Ecto neural progenitor cell (in vitro differentiated cells): ENCODE data around the gene CIROP.
A peak's percentile ranks its signal among the peaks of the same experiment; 100 is the strongest.

Source experiments
- DNase-seq: peaks from one replicate; pipeline ENCODE4 v3.0.0-alpha.2; 2018; ENCODE audit warnings: low spot score

CIROP gene

GRCh38 chr14:23093104-23093503, 11.7 kb downstream of the CIROP start:
- DNase-seq: no peak

- DNase-seq: peak; percentile 7
Measured at GRCh38 chr14:23091294-23092225, 13.2 kb downstream of the CIROP start.

GRCh38 chr14:23090254-23090636, 14.5 kb downstream of the CIROP start:
- peak; percentile 3 for DNase-seq

- DNase-seq: peak; percentile 22
Measured at GRCh38 chr14:23089498-23090253, 15.1 kb downstream of the CIROP start.

GRCh38 chr14:23086565-23086964, 18.2 kb downstream of the CIROP start:
- DNase-seq: peak; percentile 3

GRCh38 chr14:23085458-23085857, 19.3 kb downstream of the CIROP start:
- no peak for DNase-seq

GRCh38 chr14:23080474-23080873, 24.3 kb downstream of the CIROP start:
- DNase-seq: no peak

- DNase-seq: no peak
Measured at GRCh38 chr14:23079716-23080115, 25.1 kb downstream of the CIROP start.

- DNase-seq: no peak
Measured at GRCh38 chr14:23078692-23079116, 26.1 kb downstream of the CIROP start.

- no peak for DNase-seq
Measured at GRCh38 chr14:23077962-23078361, 26.8 kb downstream of the CIROP start.

GRCh38 chr14:23076785-23077408, 27.9 kb downstream of the CIROP start:
- DNase-seq: no peak

GRCh38 chr14:23074906-23075305, 29.9 kb downstream of the CIROP start:
- no peak for DNase-seq

GRCh38 chr14:23071921-23072539, 32.8 kb downstream of the CIROP start:
- DNase-seq: peak; percentile 49

GRCh38 chr14:23071244-23071920, 33.4 kb downstream of the CIROP start:
- DNase-seq: peak; percentile 89

GRCh38 chr14:23070262-23071129, 34.3 kb downstream of the CIROP start:
- no peak for DNase-seq

GRCh38 chr14:23069413-23069806, 35.4 kb downstream of the CIROP start:
- DNase-seq: no peak

GRCh38 chr14:23068789-23069412, 35.9 kb downstream of the CIROP start:
- DNase-seq: peak; percentile 86

- peak; percentile 43 for DNase-seq
Measured at GRCh38 chr14:23067847-23068788, 36.7 kb downstream of the CIROP start.
